Spleen (tissue), 7 donors: ENCODE data around the gene JPH2.

Source experiments
- POLR2A ChIP-seq, 3 donors: fragments of 450-650 bp; IDR thresholded peaks; one replicate each; pipeline ENCODE4 v1.5.1; 2017; ENCODE audit warnings: antibody characterized with exemption in 3 of 3, mild to moderate bottlenecking in 1 of 3
- TF ChIP-seq, protein P1 (sequence below), 11 experiments: fragments of 200-600 bp in 7 of 11; fragments of 450-650 bp in 4 of 11; sonication (generic) in 4 of 11; IDR thresholded peaks in 8 of 11; conservative IDR thresholded peaks in 3 of 11; 1 replicate in 7 of 11; 2 replicates in 4 of 11; pipeline versions ENCODE4 v1.4.0 to v1.8.0; 2016 to 2021; ENCODE audit warnings: antibody characterized with exemption in 11 of 11, inconsistent platforms in 4 of 11, mild to moderate bottlenecking in 1 of 11
- donor health status: DM: no; HTN: no; CAD: no; lungs with moderate emphysema.
- donor health status: DM: no; HTN: no; CAD: no.
- donor health status: DM: no; HTN: no; CAD: no.

DNA sequence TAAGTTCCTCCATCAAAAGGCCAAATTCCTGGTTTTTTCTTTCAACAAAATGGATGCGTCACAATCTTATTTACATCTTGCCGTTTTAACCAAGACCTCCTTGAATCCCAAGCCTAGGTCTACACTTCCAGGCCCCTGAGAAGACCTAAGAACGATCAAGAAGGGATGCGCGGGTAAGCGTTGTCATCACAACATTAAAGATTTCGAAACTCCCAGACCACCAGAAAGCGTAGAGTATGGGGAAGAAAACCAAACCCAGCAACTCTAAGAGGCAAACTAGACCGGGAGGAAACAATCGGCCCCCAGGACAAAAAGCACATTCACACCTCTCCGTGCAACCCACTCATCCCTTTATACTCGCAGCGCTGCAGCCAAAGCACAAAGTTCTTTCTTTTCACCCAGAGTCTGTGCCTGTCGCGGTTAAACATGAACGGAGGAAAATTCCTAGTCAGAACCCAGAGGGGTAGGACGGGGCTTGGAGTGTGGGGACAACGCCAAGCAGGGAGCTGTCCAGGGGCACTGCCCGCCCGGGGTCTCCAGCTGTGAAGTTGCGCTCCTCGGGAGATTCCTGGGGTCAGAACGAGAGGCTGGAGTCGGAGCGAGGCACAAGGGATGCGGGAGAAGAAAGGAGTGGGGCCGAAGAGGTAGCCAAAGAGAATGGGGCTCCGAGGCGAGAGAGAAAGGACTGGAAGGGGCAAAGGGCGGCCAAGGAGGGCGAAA is 22.9 kb upstream of the JPH2 start:
- TF ChIP-seq, protein P1, sequence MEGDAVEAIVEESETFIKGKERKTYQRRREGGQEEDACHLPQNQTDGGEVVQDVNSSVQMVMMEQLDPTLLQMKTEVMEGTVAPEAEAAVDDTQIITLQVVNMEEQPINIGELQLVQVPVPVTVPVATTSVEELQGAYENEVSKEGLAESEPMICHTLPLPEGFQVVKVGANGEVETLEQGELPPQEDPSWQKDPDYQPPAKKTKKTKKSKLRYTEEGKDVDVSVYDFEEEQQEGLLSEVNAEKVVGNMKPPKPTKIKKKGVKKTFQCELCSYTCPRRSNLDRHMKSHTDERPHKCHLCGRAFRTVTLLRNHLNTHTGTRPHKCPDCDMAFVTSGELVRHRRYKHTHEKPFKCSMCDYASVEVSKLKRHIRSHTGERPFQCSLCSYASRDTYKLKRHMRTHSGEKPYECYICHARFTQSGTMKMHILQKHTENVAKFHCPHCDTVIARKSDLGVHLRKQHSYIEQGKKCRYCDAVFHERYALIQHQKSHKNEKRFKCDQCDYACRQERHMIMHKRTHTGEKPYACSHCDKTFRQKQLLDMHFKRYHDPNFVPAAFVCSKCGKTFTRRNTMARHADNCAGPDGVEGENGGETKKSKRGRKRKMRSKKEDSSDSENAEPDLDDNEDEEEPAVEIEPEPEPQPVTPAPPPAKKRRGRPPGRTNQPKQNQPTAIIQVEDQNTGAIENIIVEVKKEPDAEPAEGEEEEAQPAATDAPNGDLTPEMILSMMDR (IDR thresholded peaks at IDR 0.05 in 8 of 11, conservative IDR thresholded peaks at IDR 0.05 in 3 of 11) = no peak
- TF ChIP-seq POLR2A (IDR thresholded peaks at IDR 0.05) = no peak
